GM18498 (cell line): Measurements from ENCODE around the gene ASIC2.

ENCODE experiments used
- ATAC-seq: cut with Tn5 transposase; IDR thresholded peaks from one replicate; pipeline ENCODE4 v1.9.1; 2021; ENCODE audit warnings: mild to moderate bottlenecking, moderate library complexity; ENCODE audit not compliant: unreplicated experiment

ASIC2 gene

DNA sequence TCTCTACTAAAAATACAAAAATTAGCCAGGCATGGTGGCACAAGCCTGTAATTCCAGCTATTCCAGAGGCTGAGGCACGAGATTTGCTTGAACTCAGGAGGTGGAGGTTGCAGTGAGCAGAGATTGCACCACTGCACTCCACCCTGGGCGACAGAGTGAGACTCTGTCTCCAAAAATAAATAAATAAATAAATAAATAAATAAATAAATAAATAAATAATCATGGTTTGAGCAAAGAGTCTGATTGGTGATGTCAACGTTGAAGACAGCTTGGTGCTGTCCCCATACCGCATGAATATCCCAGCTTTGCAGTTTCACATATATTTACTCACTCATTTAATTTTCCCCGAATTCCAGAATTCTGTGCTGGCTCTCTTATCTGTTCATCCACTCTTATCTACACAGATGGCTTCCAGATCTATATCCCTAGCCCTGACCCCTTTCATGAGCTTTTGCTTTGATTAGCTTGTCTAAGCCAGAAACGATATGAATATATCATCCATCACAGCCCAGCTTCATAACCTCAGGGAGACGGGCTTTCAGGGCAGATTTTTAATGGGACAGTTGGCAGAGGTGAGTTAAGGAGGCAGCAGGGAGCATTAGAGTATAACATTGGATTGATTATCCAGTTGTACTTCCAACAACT, 210.4 kb downstream of the ASIC2 start:
- ATAC-seq: no peak

DNA sequence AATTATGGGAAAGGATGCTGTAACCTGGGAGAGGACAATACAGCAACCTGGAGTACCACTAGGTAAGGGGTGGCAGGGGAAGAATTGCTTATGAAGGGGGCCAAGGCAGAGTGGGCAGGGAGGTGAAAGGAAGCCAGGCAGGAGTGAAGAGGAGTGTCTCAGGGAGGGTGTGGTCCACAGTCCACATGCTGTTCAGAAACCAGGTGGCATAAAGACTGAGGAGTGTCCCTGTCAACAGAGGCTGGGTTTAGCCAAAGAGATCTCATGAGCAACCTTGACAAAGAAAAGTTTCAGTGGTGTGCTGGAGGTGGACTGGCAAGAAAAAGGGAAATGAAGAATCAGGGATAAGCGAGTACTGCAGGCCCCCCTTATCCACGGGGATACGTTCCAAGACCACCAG, 213.0 kb downstream of the ASIC2 start:
- no peak for ATAC-seq

DNA sequence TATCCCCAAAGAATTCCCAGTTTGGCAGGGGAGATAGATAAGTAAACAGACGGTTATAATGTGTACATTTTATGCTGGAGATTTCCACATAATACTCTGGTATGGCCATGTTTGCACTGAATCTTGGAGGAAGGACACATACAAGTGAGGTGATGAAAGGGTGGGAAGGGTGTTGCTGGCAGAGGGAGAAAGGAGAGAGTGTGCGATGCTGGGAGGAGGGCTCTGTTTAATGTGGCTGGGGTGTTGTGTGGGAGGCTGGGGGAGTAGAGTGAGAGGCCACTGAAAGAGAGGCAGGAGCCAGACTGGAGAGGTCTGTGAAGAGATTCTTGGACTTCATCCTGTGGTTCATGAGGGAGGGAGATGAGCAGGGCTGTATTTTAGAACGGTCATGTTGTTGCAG, 213.9 kb downstream of the ASIC2 start:
- ATAC-seq: no peak

DNA sequence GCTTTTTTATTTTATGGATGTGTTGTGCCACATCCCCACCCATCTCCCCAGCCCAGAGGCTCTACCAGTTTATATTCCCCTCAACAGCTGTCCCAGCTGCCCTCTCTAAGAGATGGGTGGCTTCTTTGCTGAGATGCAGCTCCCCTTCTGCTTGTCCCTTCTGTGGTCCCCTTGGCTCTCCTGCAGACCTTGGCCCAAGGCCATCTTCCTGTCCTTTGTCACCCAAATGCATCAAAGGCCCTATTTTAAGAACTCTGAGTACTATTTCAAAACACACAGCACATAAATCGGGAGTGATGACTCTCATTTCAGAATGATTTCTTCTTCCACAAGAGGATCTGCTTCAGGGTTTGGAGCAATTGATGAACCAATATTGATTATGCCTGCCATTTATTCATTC, 216.1 kb downstream of the ASIC2 start:
- ATAC-seq: no peak

DNA sequence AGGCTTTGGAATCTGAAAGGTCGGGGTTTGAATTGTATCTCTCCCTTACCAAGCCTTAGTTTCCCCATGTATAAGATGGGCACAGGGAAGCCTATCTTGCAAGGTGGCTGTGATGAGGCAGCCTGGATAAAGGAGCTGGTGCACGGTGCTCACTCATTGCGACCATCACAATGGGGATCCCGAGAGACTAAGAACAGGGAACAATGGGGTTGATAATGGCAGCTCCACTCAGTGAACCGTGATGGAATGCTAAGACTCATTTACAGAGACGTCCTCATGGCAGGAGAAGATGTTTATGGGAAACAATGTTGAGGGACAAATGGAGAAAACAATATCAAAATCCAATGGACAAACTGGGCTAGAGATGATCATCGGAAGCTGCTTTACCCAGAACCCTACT, 219.7 kb downstream of the ASIC2 start:
- no peak for ATAC-seq

DNA sequence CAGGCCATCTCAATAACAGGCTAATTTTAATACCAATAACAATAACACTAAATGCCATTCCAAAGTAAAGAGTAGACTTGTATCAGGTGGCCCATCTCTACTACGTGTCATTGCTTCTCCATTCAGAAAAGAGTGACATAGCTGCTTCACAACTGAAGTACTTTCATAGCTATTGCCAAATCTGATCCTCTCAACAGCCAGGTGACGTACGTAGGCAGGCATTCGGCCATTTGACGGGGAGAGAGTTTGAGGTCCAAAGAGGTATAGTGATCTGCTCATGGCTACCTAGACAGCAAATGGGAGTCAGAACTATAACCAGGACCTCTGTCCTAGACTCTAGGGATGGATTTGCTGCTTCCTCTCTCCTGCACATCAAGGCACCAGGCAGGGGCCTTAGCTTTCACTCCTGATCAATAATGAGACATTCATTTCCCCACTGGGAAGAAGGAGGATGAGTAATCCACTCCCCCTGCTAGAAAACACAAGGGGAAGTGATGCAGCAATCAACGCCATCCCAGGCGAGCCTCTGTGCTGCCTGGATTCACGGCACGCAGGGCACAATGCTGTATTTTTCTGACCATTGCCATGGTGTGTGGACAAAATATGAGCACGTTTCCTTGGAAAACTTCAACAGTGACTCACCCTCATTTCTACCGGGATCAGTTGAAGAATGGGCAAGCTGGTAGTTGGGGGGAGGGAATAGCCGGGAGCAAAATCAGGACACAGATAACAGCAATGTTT, 220.5 kb downstream of the ASIC2 start:
- no peak for ATAC-seq

DNA sequence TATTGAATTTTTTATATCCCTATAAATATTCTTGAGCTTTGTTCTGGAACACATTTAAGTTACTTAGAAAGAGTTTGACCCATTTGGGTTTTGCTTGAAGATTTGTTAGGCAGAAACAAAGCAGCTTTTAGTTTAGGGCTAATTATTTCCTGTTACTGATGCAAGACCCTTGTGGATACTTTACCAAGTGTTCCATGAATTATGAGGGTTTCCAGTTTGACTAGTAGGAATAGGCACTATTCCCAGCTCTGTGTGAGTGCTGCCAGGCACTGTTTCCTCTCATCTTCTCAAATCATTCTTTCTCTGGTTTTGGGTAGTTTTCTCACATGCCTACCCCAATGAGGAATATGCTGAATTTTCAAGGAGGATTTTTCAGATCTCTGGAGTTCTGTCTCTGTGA, 221.4 kb downstream of the ASIC2 start:
- no peak for ATAC-seq

DNA sequence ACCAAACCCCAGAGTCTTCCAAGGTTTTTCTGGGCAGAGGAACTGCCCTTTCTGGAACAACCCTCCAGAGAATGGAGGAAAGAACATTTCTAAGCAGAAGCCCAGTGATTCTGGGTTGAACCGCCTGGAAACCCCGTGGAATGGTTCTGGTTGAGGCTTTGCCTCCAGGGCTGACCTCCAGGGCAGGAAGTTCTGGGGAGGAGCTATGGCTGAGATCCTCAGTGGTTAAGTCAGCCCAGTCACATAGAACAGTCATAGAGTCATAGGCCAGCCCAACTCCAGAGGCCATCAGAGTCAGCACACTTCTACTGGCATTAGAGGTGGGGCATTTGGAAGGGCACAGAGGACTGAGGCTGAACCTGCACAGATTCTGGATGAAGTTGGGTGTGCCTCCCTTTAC, 235.5 kb downstream of the ASIC2 start:
- ATAC-seq: no peak

DNA sequence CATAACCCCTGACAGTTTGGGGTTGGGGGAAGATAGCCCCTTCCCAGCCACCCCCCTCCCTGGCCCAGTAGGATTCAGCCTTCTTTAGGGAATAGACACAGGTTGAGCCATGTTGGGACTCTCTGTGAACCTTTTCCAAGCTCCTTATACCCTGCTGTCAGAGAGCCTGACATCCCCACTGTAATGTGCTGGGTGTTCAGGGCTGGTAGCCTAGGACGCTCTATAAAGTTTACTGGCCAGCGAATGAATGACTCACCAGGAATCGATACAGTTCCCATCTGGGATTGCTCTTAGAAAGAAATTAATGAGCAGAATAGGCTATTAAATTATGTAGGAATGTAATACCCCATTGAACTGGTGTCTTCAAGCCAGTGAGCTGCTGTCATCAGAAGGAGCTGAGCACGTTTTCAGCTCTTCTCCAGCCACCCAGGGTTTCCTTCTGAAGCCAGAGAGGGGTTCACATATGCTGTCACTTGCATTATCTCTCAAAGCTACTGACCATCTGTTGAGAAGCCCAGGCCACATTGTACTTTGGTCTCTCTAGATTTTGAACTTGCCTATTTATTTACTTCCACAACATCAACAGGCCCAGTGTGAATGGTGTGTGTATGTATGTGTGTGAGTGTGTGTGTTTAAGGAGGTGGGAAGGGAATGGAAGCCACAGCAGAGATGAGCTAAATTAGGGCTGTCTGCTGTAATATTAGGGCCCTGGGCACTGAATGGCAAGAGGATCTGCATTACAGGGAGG, 236.5 kb downstream of the ASIC2 start:
- ATAC-seq: no peak

DNA sequence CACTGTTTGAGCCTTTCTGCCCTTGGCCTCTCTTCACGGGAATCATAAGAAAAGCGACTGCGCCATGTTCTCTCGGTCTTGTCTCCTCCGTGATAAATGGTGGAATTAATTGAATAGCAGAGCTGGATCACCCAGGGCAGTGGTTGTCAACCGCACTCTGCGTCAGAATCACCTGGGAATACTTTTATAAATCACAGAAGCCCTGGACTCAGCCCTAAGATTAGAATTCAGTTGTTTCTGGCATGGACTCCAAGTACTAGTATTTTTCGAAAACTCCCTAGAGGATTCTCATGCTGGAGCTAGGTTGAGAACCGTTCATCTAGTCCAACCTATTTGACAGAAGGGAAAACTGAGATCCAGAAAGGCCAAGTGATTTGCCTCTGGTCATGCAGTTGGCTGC, 237.3 kb downstream of the ASIC2 start:
- no peak for ATAC-seq

DNA sequence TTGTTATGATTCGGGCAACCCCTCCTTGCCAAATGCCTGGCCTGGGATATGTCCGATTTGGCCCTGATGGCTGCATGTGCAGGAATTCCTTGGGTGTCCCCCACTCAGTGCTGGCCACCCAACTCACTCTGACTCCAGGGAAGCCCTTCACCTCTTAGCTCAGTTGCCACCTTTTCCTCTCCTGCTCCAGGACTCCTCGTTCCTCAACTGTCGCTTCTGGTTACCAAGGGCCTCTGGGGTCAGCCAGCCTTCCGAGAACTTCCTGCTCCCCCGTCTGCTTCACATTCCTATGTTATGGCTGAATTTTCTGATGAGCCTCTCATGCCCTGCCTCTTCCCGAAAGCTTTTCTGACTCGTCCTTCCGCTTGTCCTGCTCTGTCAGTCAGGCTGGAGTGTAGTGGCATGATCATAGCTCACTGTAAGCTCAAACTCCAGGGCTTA, 237.9 kb downstream of the ASIC2 start:
- no peak for ATAC-seq

DNA sequence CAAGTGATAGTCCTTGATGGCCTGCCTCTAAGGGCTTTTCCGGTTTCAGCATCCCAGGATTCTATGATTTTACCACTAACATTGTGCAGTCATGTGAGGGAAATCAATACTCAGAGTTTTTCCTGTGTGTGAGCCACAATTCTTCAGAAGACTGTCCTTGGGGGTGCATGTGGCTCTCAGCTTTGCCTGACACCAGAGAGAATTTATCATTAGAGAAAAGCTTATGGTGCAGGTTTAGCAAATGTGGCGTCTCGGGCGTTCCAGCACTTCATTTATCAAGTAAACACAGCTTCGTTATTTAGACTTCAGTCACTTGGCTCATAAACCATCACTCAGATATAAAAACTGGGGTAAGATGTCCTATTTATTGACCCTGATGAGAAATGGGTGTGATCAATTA, 238.7 kb downstream of the ASIC2 start:
- ATAC-seq: no peak

DNA sequence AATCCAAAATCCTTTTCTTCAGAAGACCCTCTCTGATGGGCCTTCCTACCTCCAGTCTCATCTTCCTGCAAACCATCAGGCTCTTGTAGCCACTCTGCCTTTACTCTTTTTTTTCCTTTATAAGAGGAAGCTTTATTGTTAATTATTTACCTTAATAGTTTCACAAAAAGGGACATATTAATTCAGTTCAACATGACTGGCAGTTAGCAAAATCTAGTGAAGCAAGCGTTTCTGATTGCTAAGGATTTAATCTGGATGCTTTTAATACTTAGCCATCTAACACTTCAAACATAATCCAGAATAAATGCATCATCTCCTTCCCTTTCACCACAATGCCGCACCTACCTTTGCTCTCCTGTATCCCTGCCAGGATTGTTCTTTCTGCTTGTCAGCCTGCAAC, 239.4 kb downstream of the ASIC2 start:
- no peak for ATAC-seq

DNA sequence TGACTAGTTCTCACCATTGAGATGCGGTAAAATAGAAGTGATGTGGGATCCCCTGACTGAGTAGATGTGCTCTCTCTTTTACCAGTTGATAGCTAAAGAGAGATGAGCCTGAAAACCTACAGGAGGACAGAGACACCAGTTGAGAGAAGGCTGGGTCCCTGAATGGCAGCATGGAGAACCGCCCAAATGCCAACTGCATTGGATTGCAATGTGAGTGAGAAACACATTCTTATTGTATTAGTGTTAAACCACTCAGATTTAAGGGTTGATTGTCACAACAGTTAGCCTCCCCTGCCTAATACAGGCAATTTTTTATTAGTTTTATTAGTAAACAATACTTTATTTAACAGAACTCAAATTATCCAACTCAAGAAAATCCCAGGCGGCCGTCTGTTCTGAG, 240.2 kb downstream of the ASIC2 start:
- no peak for ATAC-seq

DNA sequence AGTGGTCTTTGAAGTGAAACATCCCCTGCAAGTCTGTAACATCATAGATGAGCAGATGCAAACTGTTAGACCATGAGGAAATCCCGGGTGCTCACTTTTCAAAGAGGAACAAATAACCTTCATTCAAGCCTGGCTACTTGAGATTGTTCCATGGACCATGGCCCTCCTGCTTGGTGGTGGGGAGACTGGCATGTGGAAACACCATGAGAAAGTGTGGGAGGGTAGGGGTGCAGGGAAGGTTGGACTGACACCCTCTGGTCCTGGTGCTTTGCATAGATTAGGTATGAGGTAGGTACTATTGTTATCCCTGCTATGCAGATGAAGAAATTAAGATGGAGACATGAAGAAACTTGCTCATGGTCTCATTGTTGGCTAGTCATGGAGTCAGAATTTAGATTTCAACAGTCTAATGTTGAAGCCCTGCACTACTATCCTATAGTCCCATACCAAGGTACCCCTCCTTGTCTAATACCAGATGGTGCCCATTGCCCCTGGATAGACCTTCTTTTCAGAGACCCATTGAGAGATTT, 242.4 kb downstream of the ASIC2 start:
- no peak for ATAC-seq

DNA sequence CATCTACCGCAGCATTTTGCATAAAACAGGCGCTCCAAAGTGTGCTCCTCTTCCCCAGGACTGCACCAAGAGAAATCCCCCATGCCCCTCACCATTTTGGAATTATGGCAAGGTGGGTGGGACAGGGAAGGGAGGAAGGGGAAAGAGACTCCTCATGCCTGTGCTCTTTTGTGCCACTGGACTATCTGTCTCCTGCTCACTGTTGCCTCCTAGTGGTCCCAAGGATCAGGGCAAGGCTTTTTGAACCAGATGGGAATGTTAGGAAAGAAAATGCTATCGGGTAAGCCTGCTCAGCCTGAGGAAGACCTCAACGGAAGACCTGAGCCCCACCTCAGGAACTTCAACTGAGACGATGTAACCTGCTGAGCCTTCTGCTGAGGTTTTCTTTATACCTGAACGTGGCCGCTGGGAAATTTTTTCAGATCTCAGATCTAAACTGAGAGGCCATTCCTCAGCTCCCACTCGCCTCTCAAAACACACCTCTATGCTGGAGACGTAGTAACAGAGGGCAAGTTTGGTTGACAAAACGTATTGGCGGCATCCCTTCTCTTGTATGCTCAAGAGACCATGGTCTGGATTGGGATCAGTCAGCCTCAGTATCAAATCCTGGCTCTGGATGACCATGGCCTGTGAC, 243.2 kb downstream of the ASIC2 start:
- ATAC-seq: no peak

DNA sequence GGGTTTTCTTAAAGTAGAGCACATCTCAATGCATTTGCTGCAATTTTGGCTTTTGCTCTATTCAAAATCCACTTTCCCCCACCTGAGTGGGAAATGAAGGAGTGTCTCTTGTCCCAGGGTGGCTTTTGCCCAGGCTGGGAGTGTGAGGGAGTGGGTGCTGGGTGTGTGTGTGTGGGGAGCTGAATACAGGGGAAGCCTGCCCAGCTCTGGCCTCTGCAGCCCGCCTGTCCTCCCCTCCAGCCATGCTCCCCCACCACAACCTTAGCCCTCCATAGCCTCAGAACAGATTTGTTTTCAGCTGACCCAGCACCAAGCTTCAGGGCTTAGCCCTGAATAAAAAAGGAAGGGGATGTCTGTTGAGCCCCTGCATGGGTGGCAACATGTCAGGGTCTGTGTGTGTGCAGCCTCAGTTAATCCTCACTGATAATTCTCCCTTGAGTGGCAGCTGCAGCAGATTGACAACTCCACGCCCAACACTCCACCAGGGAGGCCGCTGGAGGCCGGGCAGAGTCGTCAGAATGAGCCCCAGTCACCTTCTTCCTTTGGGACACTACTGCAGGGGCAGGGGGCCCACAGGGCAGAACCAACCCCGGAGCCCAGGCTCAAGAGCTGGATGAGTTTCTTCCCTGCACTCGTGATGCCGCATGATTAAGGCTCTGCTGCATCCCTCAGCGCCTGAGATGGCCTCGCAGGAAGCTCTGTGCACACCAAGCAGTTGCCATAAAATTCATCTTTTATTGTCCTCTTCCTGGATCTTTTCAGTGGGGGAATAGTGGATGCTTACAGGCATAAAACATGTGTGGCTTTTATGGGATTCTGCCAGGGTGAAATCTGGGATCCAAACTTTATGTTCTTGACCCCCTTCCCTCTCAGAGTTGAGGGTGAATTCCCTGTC, 246.5 kb downstream of the ASIC2 start:
- ATAC-seq: no peak

DNA sequence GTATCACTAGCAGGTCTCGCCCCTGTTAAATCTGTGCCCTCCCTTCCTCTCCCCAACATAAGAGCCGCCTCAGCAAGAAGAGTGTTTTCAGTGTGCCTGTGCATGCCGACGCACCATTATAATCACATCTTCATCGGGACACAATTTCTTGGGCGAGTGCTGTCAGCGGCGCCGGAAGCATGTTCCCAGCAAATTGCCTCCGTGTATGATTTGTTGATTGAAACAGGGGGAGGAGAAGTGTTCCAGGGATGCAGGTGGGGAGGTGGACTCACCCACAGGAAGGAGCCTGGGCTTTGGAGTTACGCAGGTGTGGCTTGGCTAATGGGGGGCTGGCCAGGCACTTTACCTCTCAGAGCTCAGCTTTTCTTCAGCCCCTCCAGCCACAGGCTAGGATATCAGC, 247.9 kb downstream of the ASIC2 start:
- ATAC-seq: no peak

DNA sequence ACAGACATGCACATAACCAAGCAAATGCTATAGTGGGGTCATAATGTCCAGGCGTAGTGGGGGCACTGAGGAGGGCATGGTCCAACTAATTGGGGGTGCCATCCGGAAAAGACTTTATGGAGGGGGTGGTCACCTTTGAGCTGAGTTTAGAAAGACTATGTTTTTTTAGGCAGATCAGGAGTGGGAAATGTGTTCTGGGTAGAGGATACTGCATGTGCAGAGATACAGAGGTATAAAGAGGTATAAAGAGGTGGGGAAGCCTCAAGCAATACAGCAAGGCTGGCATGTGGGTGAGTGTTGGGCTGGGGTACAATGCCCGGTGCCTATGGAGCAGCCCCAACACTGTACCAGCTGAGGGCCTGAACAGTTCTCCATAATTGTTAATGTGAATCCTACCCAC, 248.3 kb downstream of the ASIC2 start:
- no peak for ATAC-seq

DNA sequence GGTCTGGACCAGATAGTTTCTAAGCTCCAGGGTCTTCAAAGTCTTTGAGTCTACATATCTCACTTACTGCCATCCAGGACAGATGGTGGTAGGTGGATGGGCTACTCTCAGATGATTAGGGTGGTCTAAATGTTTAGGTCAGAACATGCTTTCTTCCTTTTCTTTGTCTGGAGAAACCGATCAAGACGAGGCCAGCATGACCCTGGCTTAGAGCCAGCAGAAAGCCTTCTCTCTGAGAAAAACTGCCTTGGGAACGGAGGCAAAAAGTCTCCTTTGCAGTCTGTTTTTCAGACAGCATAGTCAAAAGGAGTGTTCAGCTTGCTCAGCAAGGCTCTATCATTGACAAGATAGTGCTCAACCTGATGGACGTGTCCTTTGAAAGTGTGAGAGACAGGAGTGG, 252.6 kb downstream of the ASIC2 start:
- ATAC-seq: no peak
